GM12892 (cell line): ENCODE results near the gene SYT3.

ENCODE experiments used
- POLR2A ChIP-seq: IDR thresholded peaks from 2 replicates; pipeline ENCODE4 v1.6.1; 2011; ENCODE audit warnings: low read depth, low read length, control low read depth
- POLR2AphosphoS5 ChIP-seq: IDR thresholded peaks from 2 replicates; pipeline ENCODE4 v1.6.1; 2011; ENCODE audit warnings: low read depth, low read length, control low read depth

- no peak for TF ChIP-seq POLR2A
- no peak for TF ChIP-seq POLR2AphosphoS5
These were observed 5.7 kb downstream of the SYT3 start for GRCh38 chr19:50633973-50634372.
